ENCODE measurements around the gene RELL2. TPM values are rescaled to one million over a fixed set of nuclear protein-coding genes. Genes with fewer than 3 reads are reported as not detected.

Gene RELL2
- 2.8 and 3.8 TPM in 2 replicates for total RNA-seq (2014; rRNA removed; shearing (Covaris generic))
- 2.1 and 2.9 TPM in 2 replicates for polyA plus RNA-seq (2016; fragmentation: Nextera tagmentation; extraction: Ambion mirVana)

- Histone ChIP-seq H3K9me2 (ENCODE audit: insufficient read depth) (no peaks in the 10 kb centered on the region), H3K4me2 (ENCODE audit: unreplicated experiment) (peak within 1 kb of the TSS; percentile 80), H3K4me3 (peak within 1 kb of the TSS; percentile 82), H3K9ac (peak within 1 kb of the TSS; percentile 88), H3F3A (ENCODE audit: insufficient read depth) (no peaks in the 10 kb centered on the region), H3K9me3 (ENCODE audit: low read depth) (no peaks in the 10 kb centered on the region), H4K20me1 (ENCODE audit: insufficient read depth) (no peaks in the 10 kb centered on the region), H3K79me2 (ENCODE audit: insufficient read depth) (peaks cover 51% of the 10 kb centered on the region), H3K36me3 (ENCODE audit: low read depth) (no peaks in the 10 kb centered on the region; the same call in 1 of the 2 replicates), H3K27ac (peak within 1 kb of the TSS; percentile 27), H3K27me3 (replicated peaks; ENCODE audit: insufficient read depth) (no peaks in the 10 kb centered on the region), H3K4me1 (ENCODE audit: insufficient read depth) (peaks cover 9% of the 10 kb centered on the region), H2AFZ (peak within 1 kb of the TSS; percentile 92)
- in situ Hi-C loops (cut with MboI), result no loop called here
- WGBS, 2 experiments (ENCODE audit: low coverage in 1 of 2, low lambda C conversion rate in 2 of 2, missing lambda C conversion rate in 2 of 2), result 0% methylated on average over 27 to 41 of the region's 55 CpGs
- DNase-seq, result peak; percentile 97
- no peak for TF ChIP-seq EZH2phosphoT487 (IDR thresholded peaks at IDR 0.05; ENCODE audit: insufficient read depth, low read depth)
- no peak for TF ChIP-seq EZH2 (IDR thresholded peaks at IDR 0.05; ENCODE audit: insufficient read depth, poor library complexity, severe bottlenecking)
Observed at GRCh38 chr5:141636413-141637122, at the start of gene RELL2, which contains the start of gene HDAC3. RELL2 (plus strand) TSS chr5:141636997; CDS start chr5:141638226, 1,229 bp downstream. HDAC3 (minus strand) TSS chr5:141636849; CDS start chr5:141636790, 59 bp downstream.

- no peak for DNase-seq
- no peaks in the 10 kb centered on the region for H3K4me1 ChIP-seq (ENCODE audit: insufficient read depth)
- TF ChIP-seq EZH2phosphoT487 (IDR thresholded peaks at IDR 0.05; ENCODE audit: insufficient read depth, low read depth), result no peak
- TF ChIP-seq EZH2 (IDR thresholded peaks at IDR 0.05; ENCODE audit: insufficient read depth, poor library complexity, severe bottlenecking), result no peak
- no peaks in the 10 kb centered on the region for H3K9me2 ChIP-seq (ENCODE audit: insufficient read depth)
- H3K9ac ChIP-seq, result no peak overlapping the region
- H3F3A ChIP-seq (ENCODE audit: insufficient read depth), result peaks cover 8% of the 10 kb centered on the region; the same call in 1 of the 2 replicates
- H3K27ac ChIP-seq, result no peak overlapping the region
- 0 out of 2 replicates have a peak, but pooled peaks cover 2% of the 10 kb centered on the region for H4K20me1 ChIP-seq (ENCODE audit: insufficient read depth)
- no peak overlapping the region for H3K4me3 ChIP-seq
- H2AFZ ChIP-seq, result no peak overlapping the region
- H3K36me3 ChIP-seq (ENCODE audit: low read depth), result peaks cover 17% of the 10 kb centered on the region; the same call in 1 of the 2 replicates
- no peak overlapping the region for H3K4me2 ChIP-seq (ENCODE audit: unreplicated experiment)
- 73 to 75% methylated on average over 2 of the region's 2 CpGs for whole genome bisulfite sequencing, 2 experiments (ENCODE audit: low coverage in 1 of 2, low lambda C conversion rate in 2 of 2, missing lambda C conversion rate in 2 of 2)
- H3K27me3 ChIP-seq (replicated peaks; ENCODE audit: insufficient read depth), result no peaks in the 10 kb centered on the region
- no peaks in the 10 kb centered on the region for H3K9me3 ChIP-seq (ENCODE audit: low read depth)
- in situ Hi-C loops (cut with MboI), result no loop called here
- peaks cover 78% of the 10 kb centered on the region for H3K79me2 ChIP-seq (ENCODE audit: insufficient read depth)
Observed at GRCh38 chr5:141590127-141590526, 46.7 kb upstream of the RELL2 start.

- H2AFZ ChIP-seq, result no peak overlapping the region
- no peaks in the 10 kb centered on the region for H3K36me3 ChIP-seq (ENCODE audit: low read depth)
- in situ Hi-C loops (cut with MboI), result no loop called here
- TF ChIP-seq EZH2phosphoT487 (IDR thresholded peaks at IDR 0.05; ENCODE audit: insufficient read depth, low read depth) (no peak), EZH2 (IDR thresholded peaks at IDR 0.05; ENCODE audit: insufficient read depth, poor library complexity, severe bottlenecking) (no peak)
- no peak overlapping the region for H3K4me2 ChIP-seq (ENCODE audit: unreplicated experiment)
- H3F3A ChIP-seq (ENCODE audit: insufficient read depth), result peaks cover 25% of the 10 kb centered on the region
- H3K4me3 ChIP-seq, result no peak overlapping the region
- peaks cover 98% of the 10 kb centered on the region for H3K79me2 ChIP-seq (ENCODE audit: insufficient read depth)
- peaks cover 18% of the 10 kb centered on the region for H3K4me1 ChIP-seq (ENCODE audit: insufficient read depth)
- WGBS, 2 experiments (ENCODE audit: low coverage in 1 of 2, low lambda C conversion rate in 2 of 2, missing lambda C conversion rate in 2 of 2), result 97 to 100% methylated on average over 1 of the region's 1 CpG
- no peak overlapping the region for H3K9ac ChIP-seq
- no peak for DNase-seq
- no peaks in the 10 kb centered on the region for H4K20me1 ChIP-seq (ENCODE audit: insufficient read depth)
- no peaks in the 10 kb centered on the region for H3K9me2 ChIP-seq (ENCODE audit: insufficient read depth)
- H3K27ac ChIP-seq, result no peak overlapping the region
- no peaks in the 10 kb centered on the region for H3K9me3 ChIP-seq (ENCODE audit: low read depth)
- no peaks in the 10 kb centered on the region for H3K27me3 ChIP-seq (replicated peaks; ENCODE audit: insufficient read depth)
Observed at GRCh38 chr5:141596867-141597266, 39.9 kb upstream of the RELL2 start.

- no peaks in the 10 kb centered on the region for H3K9me3 ChIP-seq (ENCODE audit: low read depth)
- WGBS, 2 experiments (ENCODE audit: low coverage in 1 of 2, low lambda C conversion rate in 2 of 2, missing lambda C conversion rate in 2 of 2), result 75 to 84% methylated on average over 2 of the region's 2 CpGs
- no peak overlapping the region for H2AFZ ChIP-seq
- no peak overlapping the region for H3K4me2 ChIP-seq (ENCODE audit: unreplicated experiment)
- no peaks in the 10 kb centered on the region for H4K20me1 ChIP-seq (ENCODE audit: insufficient read depth)
- in situ Hi-C loops (cut with MboI), result no loop called here
- H3F3A ChIP-seq (ENCODE audit: insufficient read depth), result peaks cover 23% of the 10 kb centered on the region
- no peaks in the 10 kb centered on the region for H3K27me3 ChIP-seq (replicated peaks; ENCODE audit: insufficient read depth)
- no peaks in the 10 kb centered on the region for H3K9me2 ChIP-seq (ENCODE audit: insufficient read depth)
- H3K79me2 ChIP-seq (ENCODE audit: insufficient read depth), result peaks cover 100% of the 10 kb centered on the region
- H3K4me1 ChIP-seq (ENCODE audit: insufficient read depth), result peaks cover 18% of the 10 kb centered on the region
- DNase-seq, result no peak
- H3K9ac ChIP-seq, result no peak overlapping the region
- no peak overlapping the region for H3K4me3 ChIP-seq
- no peak overlapping the region for H3K27ac ChIP-seq
- no peaks in the 10 kb centered on the region for H3K36me3 ChIP-seq (ENCODE audit: low read depth)
- TF ChIP-seq EZH2 (IDR thresholded peaks at IDR 0.05; ENCODE audit: insufficient read depth, poor library complexity, severe bottlenecking), result no peak
- no peak for TF ChIP-seq EZH2phosphoT487 (IDR thresholded peaks at IDR 0.05; ENCODE audit: insufficient read depth, low read depth)
Observed at GRCh38 chr5:141597394-141597793, 39.4 kb upstream of the RELL2 start.

Data from GM23248 (cell line).